SK-N-SH (cell line): ENCODE measurements around the gene MAD2L1. TPM values are rescaled to one million over a fixed set of nuclear protein-coding genes. Genes with fewer than 3 reads are reported as not detected.

Experiments
- CTCF ChIA-PET: fragments of 300-600, 350-600 bp; formaldehyde crosslinking; extraction: SDS; loops from one replicate; lab custom pipeline; 2021; lab: Yijun Ruan, JAX
- POLR2A ChIA-PET: fragments of 350-600 bp; sonication (Branson Sonifier 250); formaldehyde crosslinking; extraction: SDS; loops from one replicate; lab custom pipeline; 2020; ENCODE audit warnings: antibody characterized with exemption, inconsistent platforms; lab: Yijun Ruan, JAX
- DNase-seq: peaks from one replicate; pipeline ENCODE4 v3.0.0; 2012
- H2AFZ ChIP-seq: fragments of 200-600 bp; sonication (generic); 2 replicates; pipeline ENCODE4 v1.8.1; 2016; ENCODE audit warnings: antibody characterized with exemption, mild to moderate bottlenecking, low read depth
- H3F3A ChIP-seq: fragments of 200-600 bp; sonication (generic); replicated peaks from 2 replicates; pipeline ENCODE3; 2016; ENCODE audit warnings: antibody characterized with exemption, mild to moderate bottlenecking; ENCODE audit not compliant: insufficient read depth
- H3K27ac ChIP-seq, 2 experiments: fragments of 200-500 bp in 1 of 2; fragments of 200-600 bp in 1 of 2; sonication (Bioruptor generic) in 1 of 2; sonication (generic), shearing (Covaris generic) in 1 of 2; 2 replicates each; pipeline versions ENCODE4 v1.5.1 to v1.6.1; 2014 to 2016; ENCODE audit warnings: low read depth in 2 of 2, inconsistent platforms in 1 of 2, low read length in 1 of 2, mild to moderate bottlenecking in 1 of 2, mixed read lengths in 1 of 2
- H3K27me3 ChIP-seq: fragments of 200-600 bp; sonication (generic), shearing (Covaris generic); 2 replicates; pipeline ENCODE4 v1.6.1; 2016; ENCODE audit warnings: mixed run types; ENCODE audit not compliant: insufficient read depth
- H3K36me3 ChIP-seq, 2 experiments: fragments of 200-500 bp in 1 of 2; fragments of 200-600 bp in 1 of 2; sonication (Bioruptor generic) in 1 of 2; sonication (generic) in 1 of 2; replicated peaks in 1 of 2; 2 replicates each; pipeline versions ENCODE3 to v1.5.1; 2014 to 2016; ENCODE audit warnings: low read length in 1 of 2, mild to moderate bottlenecking in 1 of 2; ENCODE audit not compliant: insufficient read depth in 2 of 2, control insufficient read depth in 1 of 2
- H3K4me1 ChIP-seq, 2 experiments: fragments of 200-500 bp in 1 of 2; fragments of 200-600 bp in 1 of 2; sonication (Bioruptor generic) in 1 of 2; sonication (generic), shearing (Covaris generic) in 1 of 2; 2 replicates each; pipeline versions ENCODE4 v1.5.1 to v1.6.1; 2014 to 2016; ENCODE audit warnings: low read depth in 1 of 2, low read length in 1 of 2, mixed run types in 1 of 2; ENCODE audit not compliant: insufficient read depth in 2 of 2, control insufficient read depth in 1 of 2
- H3K4me2 ChIP-seq: fragments of 200-600 bp; sonication (generic), shearing (Covaris generic); 2 replicates; pipeline ENCODE4 v1.6.1; 2017; ENCODE audit warnings: mixed run types
- H3K4me3 ChIP-seq, 2 experiments: fragments of 200-500 bp in 1 of 2; fragments of 200-600 bp in 1 of 2; sonication (Bioruptor generic) in 1 of 2; sonication (generic), shearing (Covaris generic) in 1 of 2; 2 replicates each; pipeline versions ENCODE4 v1.5.1 to v1.8.1; 2014 to 2016; ENCODE audit warnings: low read depth in 2 of 2, inconsistent platforms in 1 of 2, low read length in 1 of 2, mild to moderate bottlenecking in 1 of 2, mixed read lengths in 1 of 2, moderate library complexity in 1 of 2
- H3K79me2 ChIP-seq: fragments of 200-600 bp; sonication (generic); 2 replicates; pipeline ENCODE4 v1.8.1; 2017; ENCODE audit warnings: mild to moderate bottlenecking; ENCODE audit not compliant: insufficient read depth
- H3K9ac ChIP-seq: fragments of 200-600 bp; sonication (generic); 2 replicates; pipeline ENCODE4 v1.6.1; 2017; ENCODE audit warnings: mixed run types
- H3K9me2 ChIP-seq: fragments of 200-600 bp; sonication (generic); 2 replicates; pipeline ENCODE4 v1.6.1; 2017; ENCODE audit warnings: mixed run types
- H3K9me3 ChIP-seq: fragments of 200-600 bp; sonication (generic); 2 replicates; pipeline ENCODE4 v1.6.1; 2017; ENCODE audit warnings: mixed run types, mild to moderate bottlenecking, moderate library complexity
- H4K20me1 ChIP-seq: fragments of 200-600 bp; sonication (generic); 2 replicates; pipeline ENCODE4 v1.6.1; 2017; ENCODE audit warnings: mild to moderate bottlenecking, mixed run types; ENCODE audit not compliant: insufficient read depth
- CHD2 ChIP-seq: fragments of 150-350 bp; IDR thresholded peaks from 2 replicates; pipeline ENCODE4 v1.6.1; 2018; ENCODE audit warnings: low read length; ENCODE audit not compliant: partially characterized antibody
- CTCF ChIP-seq: fragments of 200-600 bp; sonication (generic); IDR thresholded peaks from 2 replicates; pipeline ENCODE4 v1.6.1; 2017; ENCODE audit warnings: antibody characterized with exemption, mild to moderate bottlenecking, moderate library complexity
- ELF1 ChIP-seq: IDR thresholded peaks from 2 replicates; pipeline ENCODE4 v1.4.0; 2012
- EZH2phosphoT487 ChIP-seq: fragments of 200-600 bp; sonication (generic); IDR thresholded peaks from 2 replicates; pipeline ENCODE4 v1.6.1; 2017; ENCODE audit warnings: low read depth, mixed run types, mild to moderate bottlenecking, antibody characterized with exemption, moderate library complexity, borderline replicate concordance
- FOSL2 ChIP-seq: IDR thresholded peaks from 2 replicates; pipeline ENCODE4 v1.4.0; 2012; ENCODE audit warnings: low read depth, mild to moderate bottlenecking, moderate library complexity, borderline replicate concordance
- GABPA ChIP-seq: IDR thresholded peaks from 2 replicates; pipeline ENCODE4 v1.4.0; 2012; ENCODE audit warnings: low read depth, mild to moderate bottlenecking
- GATA2 ChIP-seq: sonication (generic); formaldehyde crosslinking; IDR thresholded peaks from 2 replicates; pipeline ENCODE4 v1.5.0; 2020; ENCODE audit warnings: mild to moderate bottlenecking, missing genetic modification reagents
- JUND ChIP-seq: IDR thresholded peaks from 2 replicates; pipeline ENCODE4 v1.4.0; 2012
- NFIC ChIP-seq: IDR thresholded peaks from 2 replicates; pipeline ENCODE4 v1.4.0; 2012; ENCODE audit warnings: borderline replicate concordance
- NRF1 ChIP-seq: IDR thresholded peaks from 2 replicates; pipeline ENCODE4 v1.6.1; 2012; ENCODE audit warnings: low read depth, mild to moderate bottlenecking, low read length
- RCOR1 ChIP-seq: fragments of 150-350 bp; IDR thresholded peaks from 2 replicates; pipeline ENCODE4 v1.6.1; 2017; ENCODE audit warnings: antibody characterized with exemption, low read length
- RFX5 ChIP-seq: IDR thresholded peaks from 2 replicates; pipeline ENCODE4 v1.6.1; 2012; ENCODE audit warnings: mild to moderate bottlenecking, improper control_type of control experiment, low read length
- RXRA ChIP-seq: IDR thresholded peaks from 2 replicates; pipeline ENCODE4 v1.4.0; 2012; ENCODE audit warnings: low read depth, mild to moderate bottlenecking, borderline replicate concordance
- SIN3A ChIP-seq: IDR thresholded peaks from 2 replicates; pipeline ENCODE4 v1.6.1; 2012; ENCODE audit warnings: low read depth, mild to moderate bottlenecking, low read length, moderate library complexity, borderline replicate concordance
- TCF12 ChIP-seq: IDR thresholded peaks from 2 replicates; pipeline ENCODE4 v1.4.0; 2012
- USF1 ChIP-seq: IDR thresholded peaks from 2 replicates; pipeline ENCODE4 v1.4.0; 2012; ENCODE audit warnings: low read depth, borderline replicate concordance
- USF2 ChIP-seq: fragments of 150-350 bp; IDR thresholded peaks from 2 replicates; pipeline ENCODE4 v1.6.1; 2017; ENCODE audit warnings: antibody characterized with exemption, low read length, low read depth, borderline replicate concordance
- WGBS: methylation state at CpG from one replicate; pipeline ENCODE4 v1.1.6; 2017; ENCODE audit warnings: low lambda C conversion rate; 5-methylcytosine and 5-hydroxymethylcytosine counted together
- polyA plus RNA-seq, 3 experiments: library from polyadenylated mRNA; depleted of rRNA; stranded (reverse); fragments of >200 nt; gene quantifications; 2 replicates each; pipeline ENCODE4 v1.2.3, GENCODE V29; 2012
- TF ChIP-seq, protein P1 (sequence below): IDR thresholded peaks from 2 replicates; pipeline ENCODE4 v1.6.1; 2012; ENCODE audit warnings: mild to moderate bottlenecking, low read depth, low read length, moderate library complexity
- TF ChIP-seq, protein P2 (sequence below): IDR thresholded peaks from 2 replicates; pipeline ENCODE4; 2012

Gene MAD2L1
- polyA plus RNA-seq, 1 of the 3 experiments (the other 2 are of a cell fraction): 37.4 TPM

GRCh38 chr4:120009731-120010130 is 56.9 kb downstream of the MAD2L1 start:
- no peak for DNase-seq
- no peak overlapping the region for H3K4me2 ChIP-seq
- no peaks in the 10 kb centered on the region for H4K20me1 ChIP-seq
- ChIA-PET CTCF (interaction anchor here (1.6 kb wide), 1 partner anchor 15 kb away, joined by 5 read pairs; no protein-coding TSS in a partner anchor), POLR2A (no interaction called here)
- no peak overlapping the region for H3K9ac ChIP-seq
- H3K27ac ChIP-seq: no peak overlapping the region
- no peaks in the 10 kb centered on the region for H3K9me3 ChIP-seq
- no peaks in the 10 kb centered on the region for H3F3A ChIP-seq
- H3K27me3 ChIP-seq: no peaks in the 10 kb centered on the region
- H2AFZ ChIP-seq: no peak overlapping the region
- H3K9me2 ChIP-seq: no peaks in the 10 kb centered on the region
- no peaks in the 10 kb centered on the region for H3K36me3 ChIP-seq
- whole genome bisulfite sequencing: 15% methylated on average over 2 of the region's 2 CpGs
- H3K79me2 ChIP-seq: no peaks in the 10 kb centered on the region
- H3K4me3 ChIP-seq: no peak overlapping the region
- TF ChIP-seq GABPA (no peak), NFIC (no peak), TCF12 (no peak), USF1 (no peak), SIN3A (no peak), CHD2 (no peak), RCOR1 (no peak), FOSL2 (no peak), RFX5 (no peak)
- TF ChIP-seq, protein P1, sequence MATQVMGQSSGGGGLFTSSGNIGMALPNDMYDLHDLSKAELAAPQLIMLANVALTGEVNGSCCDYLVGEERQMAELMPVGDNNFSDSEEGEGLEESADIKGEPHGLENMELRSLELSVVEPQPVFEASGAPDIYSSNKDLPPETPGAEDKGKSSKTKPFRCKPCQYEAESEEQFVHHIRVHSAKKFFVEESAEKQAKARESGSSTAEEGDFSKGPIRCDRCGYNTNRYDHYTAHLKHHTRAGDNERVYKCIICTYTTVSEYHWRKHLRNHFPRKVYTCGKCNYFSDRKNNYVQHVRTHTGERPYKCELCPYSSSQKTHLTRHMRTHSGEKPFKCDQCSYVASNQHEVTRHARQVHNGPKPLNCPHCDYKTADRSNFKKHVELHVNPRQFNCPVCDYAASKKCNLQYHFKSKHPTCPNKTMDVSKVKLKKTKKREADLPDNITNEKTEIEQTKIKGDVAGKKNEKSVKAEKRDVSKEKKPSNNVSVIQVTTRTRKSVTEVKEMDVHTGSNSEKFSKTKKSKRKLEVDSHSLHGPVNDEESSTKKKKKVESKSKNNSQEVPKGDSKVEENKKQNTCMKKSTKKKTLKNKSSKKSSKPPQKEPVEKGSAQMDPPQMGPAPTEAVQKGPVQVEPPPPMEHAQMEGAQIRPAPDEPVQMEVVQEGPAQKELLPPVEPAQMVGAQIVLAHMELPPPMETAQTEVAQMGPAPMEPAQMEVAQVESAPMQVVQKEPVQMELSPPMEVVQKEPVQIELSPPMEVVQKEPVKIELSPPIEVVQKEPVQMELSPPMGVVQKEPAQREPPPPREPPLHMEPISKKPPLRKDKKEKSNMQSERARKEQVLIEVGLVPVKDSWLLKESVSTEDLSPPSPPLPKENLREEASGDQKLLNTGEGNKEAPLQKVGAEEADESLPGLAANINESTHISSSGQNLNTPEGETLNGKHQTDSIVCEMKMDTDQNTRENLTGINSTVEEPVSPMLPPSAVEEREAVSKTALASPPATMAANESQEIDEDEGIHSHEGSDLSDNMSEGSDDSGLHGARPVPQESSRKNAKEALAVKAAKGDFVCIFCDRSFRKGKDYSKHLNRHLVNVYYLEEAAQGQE: no peak
- TF ChIP-seq, protein P2, sequence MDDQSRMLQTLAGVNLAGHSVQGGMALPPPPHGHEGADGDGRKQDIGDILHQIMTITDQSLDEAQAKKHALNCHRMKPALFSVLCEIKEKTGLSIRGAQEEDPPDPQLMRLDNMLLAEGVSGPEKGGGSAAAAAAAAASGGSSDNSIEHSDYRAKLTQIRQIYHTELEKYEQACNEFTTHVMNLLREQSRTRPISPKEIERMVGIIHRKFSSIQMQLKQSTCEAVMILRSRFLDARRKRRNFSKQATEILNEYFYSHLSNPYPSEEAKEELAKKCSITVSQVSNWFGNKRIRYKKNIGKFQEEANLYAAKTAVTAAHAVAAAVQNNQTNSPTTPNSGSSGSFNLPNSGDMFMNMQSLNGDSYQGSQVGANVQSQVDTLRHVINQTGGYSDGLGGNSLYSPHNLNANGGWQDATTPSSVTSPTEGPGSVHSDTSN: no peak
- TF ChIP-seq, all 33 proteins: peak for 0
- no peaks in the 10 kb centered on the region; a peak in 1 of 4 replicates for H3K4me1 ChIP-seq

DNA sequence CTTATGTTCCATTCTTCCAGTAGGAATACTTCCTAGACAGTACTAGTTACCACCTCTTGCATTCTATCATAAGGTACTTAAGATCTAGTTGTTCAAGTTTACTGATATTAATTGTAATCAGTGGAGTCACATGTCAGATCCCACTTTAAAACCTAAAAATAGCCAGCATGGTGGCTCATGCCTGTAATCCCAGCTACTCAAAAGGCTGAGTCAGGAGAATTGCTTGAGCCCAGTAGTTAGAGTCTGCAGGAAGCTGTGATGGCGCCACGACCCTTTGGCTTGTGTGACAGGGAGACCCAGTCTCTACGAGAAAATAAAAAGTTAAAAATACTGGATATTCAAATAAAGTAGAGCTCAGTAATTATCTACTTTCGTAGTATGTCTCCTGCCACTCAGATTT is 57.7 kb downstream of the MAD2L1 start:
- Histone ChIP-seq H3K9me3 (no peaks in the 10 kb centered on the region), H3K27me3 (no peaks in the 10 kb centered on the region), H3F3A (no peaks in the 10 kb centered on the region), H3K36me3 (no peaks in the 10 kb centered on the region), H3K27ac (no peak overlapping the region), H2AFZ (no peak overlapping the region), H3K4me2 (no peak overlapping the region), H3K4me3 (no peak overlapping the region), H3K9ac (no peak overlapping the region), H4K20me1 (no peaks in the 10 kb centered on the region), H3K4me1 (no peaks in the 10 kb centered on the region; a peak in 1 of 4 replicates), H3K79me2 (no peaks in the 10 kb centered on the region), H3K9me2 (no peaks in the 10 kb centered on the region)
- 29% methylated on average over 4 of the region's 4 CpGs for WGBS
- ChIA-PET POLR2A (no interaction called here), CTCF (interaction anchor here (1.6 kb wide), 1 partner anchor 16 kb away, joined by 5 read pairs; no protein-coding TSS in a partner anchor)
- no peak for DNase-seq
- TF ChIP-seq GATA2 (no peak), ELF1 (no peak), JUND (no peak), USF2 (no peak), NRF1 (no peak), EZH2phosphoT487 (no peak), GABPA (no peak), RXRA (no peak), CTCF (no peak), SIN3A (no peak), RFX5 (no peak)
- TF ChIP-seq, protein P2: no peak
